ENCODE results near the gene MED4.
"Not testable (repeated sequence)": the region's sequence is repeated elsewhere in the genome, so short reads cannot be mapped to it uniquely, and the experiment has no call there.

MED4 gene

DNA sequence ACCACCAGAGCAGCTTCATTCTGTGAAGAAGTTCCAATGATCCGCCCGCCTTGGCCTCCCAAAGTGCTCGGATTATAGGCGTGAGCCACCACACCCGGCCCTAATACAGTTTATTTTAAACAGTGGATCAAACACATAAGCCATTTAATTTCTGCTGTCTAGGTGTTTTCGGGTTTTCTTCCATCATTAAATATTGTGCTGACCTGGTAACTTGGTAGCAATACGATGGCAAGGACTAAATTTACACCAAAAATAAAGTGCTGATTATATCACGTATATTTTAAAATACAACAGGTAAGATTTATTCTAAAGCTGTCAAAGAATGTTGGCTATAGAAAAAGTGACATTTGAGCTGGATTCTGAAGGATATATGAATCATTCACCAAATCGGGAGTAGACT lies 1.3 kb downstream of the MED4 start:
- DNase-seq, result no peak

DNA sequence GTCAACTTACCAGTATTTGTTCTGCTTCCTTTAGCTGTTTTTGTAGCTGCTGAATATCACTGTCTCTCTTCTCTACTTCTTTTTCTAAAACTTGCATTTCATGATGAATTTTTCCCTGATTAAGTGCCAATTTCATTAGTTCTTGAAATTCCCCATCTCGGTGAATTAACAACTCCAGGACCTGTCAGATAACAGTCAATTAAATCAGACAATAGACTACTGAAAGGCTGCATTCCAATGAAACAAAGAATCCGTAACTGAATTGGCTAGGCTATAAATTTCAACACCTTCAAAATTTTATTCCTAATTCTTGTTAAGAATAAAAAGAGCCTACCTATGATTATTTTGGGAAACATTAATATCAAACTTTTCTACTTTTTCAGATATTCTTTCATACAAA lies 8.6 kb downstream of the MED4 start:
- no peak for DNase-seq

DNA sequence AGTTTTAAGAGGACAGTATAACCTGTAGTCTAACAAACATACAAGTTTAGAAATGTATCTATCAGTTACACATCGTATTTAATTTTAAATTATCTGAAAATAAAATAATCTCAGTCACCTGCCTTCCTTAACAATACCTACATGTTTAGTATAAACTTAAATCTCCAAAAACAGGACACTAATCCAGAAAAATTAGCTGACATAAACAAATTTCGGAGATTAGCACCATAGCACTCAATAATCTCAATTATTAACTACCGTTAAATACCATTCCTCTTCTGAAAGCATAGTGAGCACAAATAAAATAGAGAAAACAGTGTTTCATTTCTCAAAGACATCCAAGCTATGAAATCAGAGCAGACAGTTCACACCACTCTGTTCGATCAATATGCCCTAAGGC lies 13.2 kb downstream of the MED4 start:
- DNase-seq, result no peak

- DNase-seq, result no peak
These were observed 16.6 kb downstream of the MED4 start for GRCh38 chr13:48078251-48078656.

DNA sequence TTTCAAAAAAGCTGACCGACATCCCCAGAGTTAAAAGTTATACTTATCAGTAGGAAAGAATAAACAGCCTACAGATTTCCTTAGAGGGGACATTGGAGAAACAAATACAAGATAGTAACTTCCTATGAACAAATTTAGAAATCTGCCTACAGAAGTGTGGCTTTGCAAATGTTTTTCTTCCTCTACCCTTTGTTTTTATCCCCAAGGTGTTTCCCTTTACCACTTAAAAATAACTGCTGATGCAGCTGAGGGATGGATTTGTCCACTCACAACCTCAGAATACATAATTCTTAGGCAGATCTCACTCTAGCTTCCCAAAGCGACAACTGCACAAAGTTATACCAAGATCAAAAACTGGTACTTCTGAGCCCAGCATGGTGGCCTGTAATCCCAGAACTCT lies 20.9 kb downstream of the MED4 start:
- no peak for DNase-seq

GRCh38 chr13:48072787-48073186 lies 22.1 kb downstream of the MED4 start:
- no peak for DNase-seq

DNA sequence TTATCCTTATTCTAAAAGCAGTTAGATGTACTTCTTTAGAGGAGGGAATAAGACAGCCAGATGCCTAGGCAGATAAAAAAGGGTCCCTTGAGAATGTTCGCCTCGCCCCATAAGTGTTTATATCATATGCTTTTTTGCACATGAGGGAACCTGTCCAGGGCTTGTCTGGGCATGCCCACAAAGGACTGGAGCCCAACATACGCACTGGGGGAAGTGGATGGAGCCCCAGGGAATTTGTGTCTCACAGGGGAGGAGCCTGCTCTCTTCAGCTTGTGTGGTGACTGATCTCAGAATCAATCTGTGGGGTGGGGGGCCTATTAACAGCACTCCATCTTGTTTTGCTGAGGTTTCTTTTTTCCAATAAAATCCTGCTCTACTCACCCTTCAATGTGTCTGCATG lies 22.6 kb downstream of the MED4 start:
- DNase-seq, result no peak

DNA sequence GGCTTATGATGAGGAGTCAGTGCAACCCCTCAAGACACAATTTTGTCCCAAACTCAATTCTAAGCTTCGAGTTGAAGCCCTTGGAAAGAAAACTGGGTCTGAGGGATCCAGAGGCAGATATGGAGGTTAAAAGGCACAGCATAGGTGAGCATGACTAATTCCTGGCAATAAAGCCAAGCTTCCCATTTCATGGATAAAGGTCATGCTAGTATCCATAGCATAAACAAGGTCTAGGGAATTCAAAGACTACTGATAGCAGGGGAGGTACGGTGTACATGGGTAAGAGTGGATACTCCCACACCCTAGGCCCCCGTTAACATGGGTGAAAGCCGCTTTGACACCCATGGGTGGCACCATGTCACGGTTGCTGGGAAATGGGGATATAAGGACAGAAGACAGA lies 24.0 kb downstream of the MED4 start:
- no peak for DNase-seq

DNA sequence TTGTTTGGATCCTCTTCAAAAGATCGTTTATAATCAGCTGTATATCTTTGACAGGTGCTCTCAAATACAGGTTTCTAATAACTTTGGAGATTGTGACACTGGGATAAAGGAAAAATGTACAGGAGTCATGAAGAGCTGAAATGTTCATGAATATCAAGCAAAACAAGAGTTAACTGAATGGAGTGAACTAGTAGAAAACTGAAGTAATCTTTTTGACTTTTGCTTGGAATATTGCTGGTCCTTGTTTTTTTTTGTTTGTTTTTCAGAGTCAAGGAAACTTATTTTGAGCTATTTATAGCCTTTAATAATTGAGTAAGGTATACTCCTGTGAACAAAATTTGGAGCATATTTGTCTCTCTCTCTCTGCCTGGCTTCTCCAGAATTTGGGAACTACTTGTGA lies 25.3 kb downstream of the MED4 start:
- DNase-seq, result no peak

- no peak for DNase-seq
These were observed 26.0 kb downstream of the MED4 start for GRCh38 chr13:48068952-48069351.

DNA sequence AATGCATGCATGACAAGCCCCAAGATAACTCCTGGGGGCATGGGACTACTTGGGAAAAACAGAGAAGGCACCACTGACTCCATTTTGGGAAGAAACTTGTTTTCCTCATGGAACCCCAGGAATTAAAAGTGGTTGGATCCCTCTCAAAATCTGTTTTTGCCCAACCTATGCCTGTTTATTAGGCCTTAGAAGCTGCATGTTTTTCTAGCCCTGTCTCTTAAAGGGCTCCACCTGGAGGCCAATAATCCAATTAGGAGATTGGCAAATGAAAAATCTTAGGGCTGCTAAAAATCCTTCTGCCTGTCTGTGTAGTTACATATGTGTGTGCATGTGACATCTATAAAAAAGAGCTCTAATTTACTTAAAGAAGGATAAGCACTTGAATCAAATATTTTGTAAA lies 26.9 kb downstream of the MED4 start:
- DNase-seq, result no peak

GRCh38 chr13:48066310-48066989 lies 28.5 kb downstream of the MED4 start:
- DNase-seq, result no peak

DNA sequence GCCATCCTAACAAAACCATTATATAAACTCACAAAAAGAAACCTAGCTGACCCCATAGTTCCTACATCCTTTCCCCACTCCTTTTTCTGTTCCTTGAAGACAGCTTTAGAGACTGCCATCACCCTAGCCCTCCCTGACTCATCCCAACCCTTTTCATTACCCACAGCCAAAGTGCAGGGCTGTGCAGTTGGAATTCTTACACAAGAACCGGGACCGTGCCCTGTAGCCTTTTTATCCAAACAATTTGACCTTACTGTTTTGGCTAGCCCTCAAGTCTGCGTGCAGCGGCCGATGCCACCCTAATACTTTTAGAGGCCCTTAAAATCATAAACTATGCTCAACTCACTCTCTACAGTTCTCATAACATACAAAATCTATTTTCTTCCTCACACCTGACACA lies 35.0 kb downstream of the MED4 start:
- DNase-seq, result not testable (repeated sequence)

- DNase-seq, result peak in 1 of 2 experiments; percentile 25
These were observed 36.4 kb downstream of the MED4 start for GRCh38 chr13:48058536-48058935.

DNA sequence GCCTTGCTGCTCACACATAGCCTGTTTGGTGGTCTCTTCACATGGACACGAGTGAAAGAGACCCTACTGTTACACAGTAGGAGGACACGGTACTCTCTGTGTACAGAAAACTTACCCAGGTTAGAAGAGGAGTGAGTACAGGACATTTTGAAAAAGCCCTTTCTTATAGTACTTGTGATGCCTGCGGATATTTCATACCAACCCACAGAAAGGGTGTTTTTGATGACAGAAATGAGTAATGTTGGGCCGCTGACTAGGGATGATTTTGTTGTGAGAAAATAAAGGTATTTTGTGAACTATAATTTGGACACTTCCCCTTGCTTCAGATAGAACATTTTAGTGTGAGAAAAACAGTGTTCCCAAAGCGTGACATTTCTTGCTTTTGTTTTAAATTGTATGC lies 39.2 kb downstream of the MED4 start:
- DNase-seq, result no peak

GRCh38 chr13:48054601-48055000 lies 40.3 kb downstream of the MED4 start:
- DNase-seq, result no peak

DNA sequence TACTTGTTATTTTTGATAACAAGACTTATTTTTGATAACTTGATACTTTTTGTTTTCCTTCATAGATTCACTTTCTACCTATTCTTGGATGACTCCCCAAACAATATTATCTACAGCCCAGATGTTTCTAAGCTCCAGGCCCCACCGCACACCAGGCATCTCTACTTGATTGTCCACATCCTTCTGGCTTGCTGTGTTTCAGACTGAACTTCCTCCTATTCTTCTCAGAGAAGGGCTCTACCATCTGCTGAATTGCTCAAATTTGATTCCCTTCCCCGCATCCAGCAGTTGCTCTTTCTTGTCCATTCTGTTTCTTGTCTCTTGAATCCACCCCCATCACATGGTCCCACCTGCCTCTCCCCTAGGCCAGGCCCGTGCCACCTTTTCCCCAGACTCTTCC lies 44.4 kb downstream of the MED4 start:
- DNase-seq, result no peak

GRCh38 chr13:48043789-48044503 lies 51.0 kb downstream of the MED4 start:
- DNase-seq, result no peak

- no peak for DNase-seq
These were observed 52.0 kb downstream of the MED4 start for GRCh38 chr13:48042894-48043293.

GRCh38 chr13:48040896-48041295 lies 54.0 kb downstream of the MED4 start:
- no peak for DNase-seq

GRCh38 chr13:48040049-48040448 lies 54.9 kb downstream of the MED4 start:
- DNase-seq, result no peak

DNA sequence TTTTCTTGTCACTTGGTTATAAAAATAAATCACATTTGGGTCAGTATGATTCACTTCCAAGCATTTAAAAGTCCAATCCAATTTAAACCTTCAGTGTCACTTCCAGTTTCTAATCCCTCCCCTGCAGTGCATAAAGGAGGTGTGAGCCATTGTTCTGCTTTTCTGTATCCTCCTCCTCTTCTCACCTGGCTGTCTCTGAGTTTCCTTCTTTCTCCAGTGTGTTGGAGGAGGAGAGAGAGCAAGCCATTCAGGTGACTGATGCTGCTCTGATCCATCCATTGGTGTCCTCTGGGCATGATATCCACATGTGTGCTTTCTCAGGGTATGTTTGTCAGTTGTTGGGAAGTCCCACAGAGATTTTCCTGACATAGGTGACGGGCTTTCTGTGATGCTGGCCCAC lies 56.1 kb downstream of the MED4 start:
- DNase-seq, result no peak

- DNase-seq, result peak; percentile 87 to 94
These were observed 57.3 kb downstream of the MED4 start, which contains the start of gene NUDT15 for GRCh38 chr13:48037346-48038173. TSS of gene NUDT15 (plus strand) at chr13:48037726. CDS start at chr13:48037747, 21 bp downstream.

- DNase-seq, result no peak
These were observed 65.0 kb downstream of the MED4 start for GRCh38 chr13:48029859-48030258.

Measured in NCI-H446 (cell line).